Endothelial cell of umbilical vein (primary cell): Measurements from ENCODE around the gene EYS. TPM values are rescaled to one million over a fixed set of nuclear protein-coding genes. Genes with fewer than 3 reads are reported as not detected.

Experiments
- BruUV-seq: library from RNA; stranded (reverse); fragments of 400-500 nt; replicated peaks from 2 replicates; lab custom pipeline; 2021; lab: Mats Ljungman, UMichigan
- CTCF ChIA-PET: fragments of 300-600, 350-600 bp; sonication (Branson Sonifier 250); formaldehyde crosslinking; loops from one replicate; lab custom pipeline; 2021; ENCODE audit warnings: antibody characterized with exemption, inconsistent platforms; lab: Charles Lee
- POLR2A ChIA-PET: fragments of 300-600, 350-600 bp; sonication (Branson Sonifier 250); formaldehyde crosslinking; loops from one replicate; lab custom pipeline; 2021; ENCODE audit warnings: antibody characterized with exemption, inconsistent platforms; lab: Charles Lee
- DNase-seq: peaks from one replicate; pipeline ENCODE4 v3.0.0-alpha.2; 2011; ENCODE audit warnings: low read depth, low spot score
- FAIRE-seq: peaks from 2 replicates; lab custom pipeline; 2011; peaks lifted over from hg19 to GRCh38; lab: Jason Lieb, UNC
- H2AFZ ChIP-seq: 2 replicates; pipeline ENCODE4 v1.6.0; 2012; ENCODE audit warnings: low read depth, low read length, control low read depth, inconsistent platforms
- H3K27ac ChIP-seq: 2 replicates; pipeline ENCODE4 v1.5.1; 2011; ENCODE audit warnings: low read depth, mild to moderate bottlenecking, control low read depth, low read length, moderate library complexity; ENCODE audit not compliant: insufficient read depth
- H3K27me3 ChIP-seq, 2 experiments: 2 replicates each; pipeline versions ENCODE4 v1.6.0 to v1.6.1; 2011; ENCODE audit warnings: low read length in 2 of 2, mixed read lengths in 1 of 2; ENCODE audit not compliant: control insufficient read depth in 2 of 2, insufficient read depth in 2 of 2
- H3K36me3 ChIP-seq, 2 experiments: 2 replicates in 1 of 2; 3 replicates in 1 of 2; pipeline ENCODE4 v1.5.1; 2011; ENCODE audit warnings: low read length in 2 of 2, mild to moderate bottlenecking in 1 of 2, moderate library complexity in 1 of 2; ENCODE audit not compliant: control insufficient read depth in 2 of 2, insufficient read depth in 2 of 2; ENCODE audit errors: extremely low read depth in 1 of 2
- H3K4me1 ChIP-seq: 3 replicates; pipeline ENCODE4 v1.5.1; 2011; ENCODE audit warnings: mild to moderate bottlenecking, low read length; ENCODE audit not compliant: control insufficient read depth, insufficient read depth; ENCODE audit errors: extremely low read depth
- H3K4me2 ChIP-seq: 2 replicates; pipeline ENCODE4 v1.6.1; 2011; ENCODE audit warnings: low read length, control low read depth, mixed read lengths; ENCODE audit not compliant: insufficient read depth
- H3K4me3 ChIP-seq, 3 experiments: fragments of 200-600 bp in 1 of 3; sonication (generic), shearing (Covaris generic) in 1 of 3; replicated peaks in 1 of 3; 2 replicates each; pipeline ENCODE4 v1.5.1; 2011 to 2016; ENCODE audit warnings: control low read depth in 3 of 3, low read length in 3 of 3, mild to moderate bottlenecking in 2 of 3, inconsistent platforms in 1 of 3, low read depth in 1 of 3, moderate library complexity in 1 of 3; ENCODE audit not compliant: insufficient read depth in 1 of 3
- H3K79me2 ChIP-seq: 2 replicates; pipeline ENCODE4 v1.6.0; 2012; ENCODE audit warnings: low read length, inconsistent platforms; ENCODE audit not compliant: control insufficient read depth, insufficient read depth
- H3K9ac ChIP-seq: replicated peaks from 2 replicates; pipeline ENCODE3; 2011; ENCODE audit warnings: low read length, control low read depth; ENCODE audit not compliant: insufficient read depth; ENCODE audit errors: extremely low read depth
- H3K9me1 ChIP-seq: replicated peaks from 3 replicates; pipeline ENCODE4 v1.6.0; 2011; ENCODE audit warnings: mild to moderate bottlenecking, low read length; ENCODE audit not compliant: control insufficient read depth, insufficient read depth; ENCODE audit errors: extremely low read depth
- H3K9me3 ChIP-seq: replicated peaks from 2 replicates; pipeline ENCODE4 v1.5.1; 2012; ENCODE audit warnings: low read length, inconsistent platforms; ENCODE audit not compliant: control insufficient read depth, insufficient read depth
- H4K20me1 ChIP-seq: replicated peaks from 2 replicates; pipeline ENCODE3; 2011; ENCODE audit warnings: mild to moderate bottlenecking, low read length; ENCODE audit not compliant: control insufficient read depth, insufficient read depth; ENCODE audit errors: extremely low read depth
- FOS ChIP-seq: IDR thresholded peaks from 2 replicates; pipeline ENCODE4 v1.6.1; 2011; ENCODE audit warnings: mild to moderate bottlenecking, low read length, moderate library complexity, borderline replicate concordance; ENCODE audit not compliant: insufficient read depth
- MYC ChIP-seq: IDR thresholded peaks from one replicate; pipeline ENCODE4 v1.6.1; 2011; ENCODE audit warnings: mild to moderate bottlenecking, low read depth, low read length
- POLR2A ChIP-seq: IDR thresholded peaks from 2 replicates; pipeline ENCODE4 v1.6.1; 2012; ENCODE audit warnings: low read depth, mild to moderate bottlenecking, control low read depth, low read length
- POLR2AphosphoS5 ChIP-seq: IDR thresholded peaks from 2 replicates; pipeline ENCODE4 v1.6.1; 2012; ENCODE audit warnings: low read depth, mild to moderate bottlenecking, control low read depth, low read length, moderate library complexity; ENCODE audit not compliant: insufficient read depth
- dilution Hi-C: fragments of 300-500 bp; cut with MboI; formaldehyde crosslinking; loops from one replicate; pipeline ENCODE4 v1.15.0; 2019; ENCODE audit warnings: low sequenced_read_pairs; ENCODE audit not compliant: extremely low pct_ligation_motif_present
- intact Hi-C: fragments of 100-400 bp; cut with micrococcal nuclease; formaldehyde crosslinking; loops from one replicate; pipeline ENCODE4 v1.10.0; 2022
- polyA plus RNA-seq, 4 experiments: library from polyadenylated mRNA; depleted of rRNA in 3 of 4; stranded (reverse) in 3 of 4; unstranded in 1 of 4; fragments of >200 nt; gene quantifications; 2 replicates each; pipeline versions ENCODE4 v1.2.1 to v1.2.3, GENCODE V29; 2011 to 2012; ENCODE audit warnings: missing spikeins in 1 of 4
- total RNA-seq: library from RNA; stranded (reverse); gene quantifications from 2 replicates; pipeline ENCODE4 v1.2.3, GENCODE V29; 2021
- TF ChIP-seq, protein P1 (sequence below): IDR thresholded peaks from 2 replicates; pipeline ENCODE4 v1.6.1; 2011; ENCODE audit not compliant: insufficient read depth, insufficient read length

Gene EYS
- total and polyA plus RNA-seq, 2 donors (not counting 3 experiments of a cell fraction or from before 2014, with no cell fraction given), result 0.01 to 0.27 TPM

- H4K20me1 ChIP-seq, result no peaks in the 10 kb centered on the region
- no peaks in the 10 kb centered on the region for H3K4me1 ChIP-seq
- DNase-seq (no peak), FAIRE-seq (no peak)
- no peak overlapping the region for H3K4me3 ChIP-seq
- H2AFZ ChIP-seq, result no peak overlapping the region
- H3K27ac ChIP-seq, result no peak overlapping the region
- no TSS peak for BruUV-seq
- no peak overlapping the region for H3K9ac ChIP-seq
- H3K27me3 ChIP-seq, result no peaks in the 10 kb centered on the region
- H3K4me2 ChIP-seq, result no peak overlapping the region
- dilution Hi-C loops (no loop called here), intact Hi-C loops (no loop called here)
- H3K36me3 ChIP-seq, result no peaks in the 10 kb centered on the region
- POLR2A ChIA-PET, result no interaction called here
- H3K79me2 ChIP-seq, result no peaks in the 10 kb centered on the region
- H3K9me1 ChIP-seq, result peaks cover 2% of the 10 kb centered on the region
- no peaks in the 10 kb centered on the region for H3K9me3 ChIP-seq
- CTCF ChIA-PET, result no interaction called here
- TF ChIP-seq POLR2AphosphoS5, result no peak
- TF ChIP-seq POLR2A, result no peak
These were observed 1560.9 kb downstream of the EYS start for GRCh38 chr6:64146094-64146493.

- TF ChIP-seq MYC (no peak), FOS (no peak)
- TF ChIP-seq, protein P1, sequence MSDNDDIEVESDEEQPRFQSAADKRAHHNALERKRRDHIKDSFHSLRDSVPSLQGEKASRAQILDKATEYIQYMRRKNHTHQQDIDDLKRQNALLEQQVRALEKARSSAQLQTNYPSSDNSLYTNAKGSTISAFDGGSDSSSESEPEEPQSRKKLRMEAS, result no peak
- ChIA-PET POLR2A (no interaction called here), CTCF (no interaction called here)
- FAIRE-seq (no peak), DNase-seq (no peak)
- H3K9ac ChIP-seq, result no peak overlapping the region
- no peaks in the 10 kb centered on the region for H3K4me1 ChIP-seq
- no peaks in the 10 kb centered on the region for H3K9me3 ChIP-seq
- no peaks in the 10 kb centered on the region for H3K27me3 ChIP-seq
- BruUV-seq, result no TSS peak
- H4K20me1 ChIP-seq, result no peaks in the 10 kb centered on the region
- intact Hi-C loops, result no loop called here
- no peak overlapping the region for H2AFZ ChIP-seq
- dilution Hi-C loops, result no loop called here
- no peak overlapping the region for H3K4me2 ChIP-seq
- H3K9me1 ChIP-seq, result peaks cover 2% of the 10 kb centered on the region
- H3K79me2 ChIP-seq, result no peaks in the 10 kb centered on the region
- H3K27ac ChIP-seq, result no peak overlapping the region
- no peak overlapping the region for H3K4me3 ChIP-seq
- H3K36me3 ChIP-seq, result no peaks in the 10 kb centered on the region
These were observed 1561.4 kb downstream of the EYS start for GRCh38 chr6:64145658-64146057.
